Fibroblast of villous mesenchyme (primary cell): ENCODE measurements around the gene SDC3. TPM values are rescaled to one million over a fixed set of nuclear protein-coding genes. Genes with fewer than 3 reads are reported as not detected.
"Not testable (repeated sequence)": the region's sequence is repeated elsewhere in the genome, so short reads cannot be mapped to it uniquely, and the experiment has no call there.

Source experiments
- DNase-seq: peaks from one replicate; pipeline ENCODE4 v3.0.0-alpha.2; 2010; ENCODE audit warnings: low read depth
- H3K4me3 ChIP-seq: 2 replicates; pipeline ENCODE4 v1.5.1; 2011; ENCODE audit warnings: low read depth, mild to moderate bottlenecking, low read length
- CTCF ChIP-seq: IDR thresholded peaks from 2 replicates; pipeline ENCODE4 v1.5.1; 2012; ENCODE audit warnings: low read depth, mild to moderate bottlenecking, low read length; ENCODE audit not compliant: insufficient read depth
- total RNA-seq: library from RNA; depleted of rRNA; stranded (reverse); fragments of >200 nt; gene quantifications from 2 replicates; pipeline ENCODE4 v1.2.3, GENCODE V29; 2012

SDC3 gene
- total RNA-seq, 1 donor, result 16.8 TPM

GRCh38 chr1:30872948-30873263 lies 35.7 kb downstream of the SDC3 start:
- H3K4me3 ChIP-seq, result no peak overlapping the region
- no peak for TF ChIP-seq CTCF
- DNase-seq, result no peak

GRCh38 chr1:30872033-30872947 lies 36.3 kb downstream of the SDC3 start:
- TF ChIP-seq CTCF, result no peak
- DNase-seq, result no peak
- H3K4me3 ChIP-seq, result no peak overlapping the region

GRCh38 chr1:30871276-30871871 lies 37.2 kb downstream of the SDC3 start:
- no peak for DNase-seq
- no peak overlapping the region for H3K4me3 ChIP-seq
- no peak for TF ChIP-seq CTCF

- no peak for DNase-seq
- TF ChIP-seq CTCF, result no peak
- H3K4me3 ChIP-seq, result no peak overlapping the region
Measured at GRCh38 chr1:30870656-30871055, 37.9 kb downstream of the SDC3 start.

- TF ChIP-seq CTCF, result no peak
- DNase-seq, result no peak
Measured at GRCh38 chr1:30870035-30870434, 38.5 kb downstream of the SDC3 start.

DNA sequence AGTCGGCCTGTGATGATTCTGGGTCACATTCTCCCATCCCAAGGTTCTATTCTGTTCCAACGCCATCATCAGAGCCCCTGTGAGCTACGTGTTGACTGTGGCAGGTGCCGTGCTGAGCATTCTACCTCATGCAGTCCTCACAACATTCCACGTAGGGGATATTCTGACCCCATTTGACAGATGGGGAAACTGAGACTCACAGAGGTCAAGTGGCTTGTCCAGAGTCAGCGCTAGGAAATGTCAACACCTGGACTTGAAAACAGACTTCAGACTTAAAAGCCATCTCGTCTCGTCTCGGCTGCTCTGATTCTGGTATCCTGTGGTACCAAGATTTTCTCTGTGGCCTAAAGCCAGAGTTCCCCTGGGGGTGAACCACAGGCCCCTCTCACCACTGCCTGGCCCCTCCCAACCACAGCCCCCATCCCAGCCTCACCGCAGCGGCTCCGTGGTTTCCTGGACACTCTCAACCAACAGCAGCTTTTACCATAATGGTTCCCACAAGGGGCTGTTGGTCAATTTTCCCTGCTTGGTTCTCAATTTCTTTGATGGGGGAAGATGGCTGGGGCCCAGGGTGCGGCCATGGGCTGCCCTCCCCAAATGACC lies 39.6 kb downstream of the SDC3 start:
- no peak overlapping the region for H3K4me3 ChIP-seq
- TF ChIP-seq CTCF, result no peak
- DNase-seq, result no peak

More at GRCh38 chr1:30870035-30870434, 38.5 kb downstream of the SDC3 start:
- no peak overlapping the region for H3K4me3 ChIP-seq

DNA sequence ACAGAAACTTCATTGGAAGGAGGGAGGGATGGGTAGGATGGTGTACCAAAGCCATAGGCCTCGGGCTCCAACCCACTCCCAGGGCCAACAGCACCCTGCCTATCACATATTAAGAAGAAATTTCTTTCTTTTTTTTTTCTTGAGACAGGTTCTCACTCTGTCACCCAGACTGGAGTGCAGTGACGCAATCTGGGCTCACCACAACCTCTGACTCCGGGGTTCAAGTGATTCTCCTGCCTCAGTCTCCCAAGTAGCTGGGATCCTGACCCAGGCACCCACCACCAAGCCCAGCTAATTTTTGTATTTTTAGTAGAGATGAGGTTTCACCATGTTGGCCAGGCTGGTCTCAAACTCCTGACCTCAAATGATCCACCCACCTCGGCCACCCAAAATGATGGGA lies 40.5 kb downstream of the SDC3 start:
- not testable (repeated sequence) for H3K4me3 ChIP-seq, DNase-seq
